HG02981 (cell line): ENCODE results near the gene FILIP1L.
A peak's percentile ranks its signal among the peaks of the same experiment; 100 is the strongest.
"Not testable (repeated sequence)": the region's sequence is repeated elsewhere in the genome, so short reads cannot be mapped to it uniquely, and the experiment has no call there.

Experiments
- ATAC-seq: cut with Tn5 transposase; IDR thresholded peaks from one replicate; pipeline ENCODE4 v1.9.1; 2021; ENCODE audit warnings: mild to moderate bottlenecking, moderate library complexity; ENCODE audit not compliant: unreplicated experiment

Gene FILIP1L

DNA sequence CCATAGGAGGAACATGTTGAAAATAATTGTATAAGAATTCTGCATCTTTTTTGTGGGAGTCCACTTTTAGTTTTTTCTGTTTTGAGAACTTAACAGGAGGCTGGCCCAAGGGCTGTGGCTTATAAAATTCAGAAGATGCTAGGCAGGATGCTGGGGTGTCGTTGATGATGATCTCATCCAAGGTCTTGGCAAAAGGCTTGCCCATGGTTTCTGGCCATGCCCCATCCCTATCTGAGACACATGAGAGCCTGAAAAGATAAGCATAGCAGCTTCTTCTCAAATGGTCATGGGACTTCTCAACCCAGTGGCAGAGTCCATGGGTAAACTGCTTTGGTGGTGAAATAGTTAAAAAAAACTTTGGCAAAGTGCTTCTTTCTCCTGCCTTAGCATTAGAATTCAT is 261.4 kb downstream of the FILIP1L start:
- ATAC-seq, result no peak

DNA sequence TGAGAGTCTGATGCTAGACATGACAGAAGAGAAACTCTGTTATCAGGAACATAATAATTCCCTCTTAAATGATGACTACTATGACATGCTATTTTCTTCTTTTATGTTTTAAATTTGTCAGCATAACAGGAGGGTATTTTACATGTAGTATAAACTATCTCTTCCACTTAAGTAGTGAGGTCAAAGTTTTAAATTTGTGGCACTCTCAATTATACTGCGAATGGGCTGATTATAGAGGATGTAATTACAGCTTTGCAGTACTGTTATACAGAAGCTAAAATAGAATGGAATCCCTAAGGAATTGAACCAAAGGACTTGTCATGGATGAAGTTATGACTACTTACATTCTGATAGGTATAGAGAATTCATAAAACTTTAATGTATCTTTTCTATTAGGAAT is 262.3 kb downstream of the FILIP1L start:
- ATAC-seq, result no peak

DNA sequence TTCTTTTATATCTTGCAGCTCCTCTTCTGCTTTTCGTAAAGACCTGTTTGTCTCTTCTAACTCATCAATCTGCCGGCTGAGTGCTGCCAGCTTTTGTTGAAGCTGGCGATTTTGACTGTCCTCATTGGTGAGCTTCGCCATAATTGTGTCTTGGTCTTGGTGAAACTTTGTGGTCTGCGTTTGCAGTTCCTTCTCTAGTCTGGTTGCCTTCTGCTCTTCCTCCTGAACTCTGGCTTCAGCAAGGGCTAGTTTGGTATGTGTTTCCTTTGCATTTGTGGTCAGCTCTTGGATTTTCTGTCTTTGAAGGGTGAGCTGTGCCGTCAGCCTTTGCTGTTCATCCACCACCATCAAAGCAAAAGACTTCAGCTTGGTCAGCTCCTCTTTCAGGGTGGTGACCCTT is 263.7 kb downstream of the FILIP1L start:
- no peak for ATAC-seq

DNA sequence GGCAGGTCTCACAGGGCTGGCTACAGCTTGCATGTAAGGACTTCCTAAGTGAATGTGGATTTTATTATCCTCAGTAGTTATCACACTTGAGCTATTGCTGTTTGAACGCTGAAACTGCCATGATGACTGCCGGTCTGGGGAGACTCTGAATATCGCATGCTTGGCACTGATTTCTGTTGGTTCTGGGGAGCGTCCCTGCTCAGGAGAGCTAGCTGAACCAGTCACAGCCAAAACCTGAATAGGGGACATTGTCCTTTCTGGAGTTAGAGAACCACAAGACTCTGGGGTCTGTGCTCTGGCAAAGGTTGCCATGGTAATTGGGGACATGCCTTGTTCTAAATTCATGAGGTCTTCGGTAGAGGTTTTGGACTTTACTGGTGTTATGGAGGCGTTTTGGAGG is 265.9 kb downstream of the FILIP1L start:
- no peak for ATAC-seq

DNA sequence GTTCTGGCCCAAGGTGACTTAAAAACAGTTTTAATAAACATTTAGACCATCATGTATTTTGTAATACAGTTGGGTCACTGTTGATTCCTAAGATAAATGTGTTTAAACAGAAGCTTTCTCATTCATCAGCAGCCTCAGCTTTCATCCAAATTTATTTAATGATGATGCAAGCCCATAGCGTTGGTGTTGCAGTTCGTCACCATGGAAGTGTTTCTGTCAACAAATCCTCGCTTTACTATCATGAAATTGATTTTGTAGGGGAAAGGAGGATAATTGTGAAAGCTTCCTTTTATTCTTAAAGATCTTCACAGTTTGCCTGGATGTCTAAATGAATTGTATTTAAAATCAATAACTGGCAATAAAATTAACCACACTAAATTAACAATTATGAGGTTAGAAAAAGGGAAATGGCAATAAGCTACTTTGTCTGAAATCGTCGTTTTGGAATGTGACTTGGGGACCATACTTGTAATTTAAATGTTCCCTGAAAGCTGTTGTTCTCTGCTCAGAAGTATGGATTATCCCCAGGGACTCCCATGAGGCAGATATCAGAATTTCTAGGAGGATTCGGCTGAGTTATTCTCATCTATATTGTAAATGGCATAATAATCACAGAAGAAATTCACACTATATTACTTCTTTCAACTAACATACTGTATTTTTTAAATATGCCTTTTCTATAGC is 267.7 kb downstream of the FILIP1L start:
- no peak for ATAC-seq

DNA sequence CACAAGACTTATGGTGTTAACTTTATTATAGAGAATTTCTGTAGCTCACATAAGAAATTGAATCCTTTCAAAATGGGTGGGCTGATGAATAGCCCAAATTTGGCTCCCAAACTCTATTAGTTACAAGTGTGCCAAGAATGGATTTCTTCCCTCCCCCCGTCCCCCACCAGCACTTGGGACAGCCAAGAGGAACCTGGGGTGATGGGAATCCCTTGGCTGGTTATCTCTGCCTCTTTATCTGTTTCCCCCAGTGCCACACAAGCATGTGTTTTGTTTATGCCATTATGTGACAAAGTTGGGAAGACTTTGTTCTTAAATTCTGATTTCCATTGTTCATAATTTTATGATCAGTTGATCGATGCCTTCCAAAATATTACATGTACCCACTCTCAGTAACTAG is 268.3 kb downstream of the FILIP1L start:
- ATAC-seq, result no peak

DNA sequence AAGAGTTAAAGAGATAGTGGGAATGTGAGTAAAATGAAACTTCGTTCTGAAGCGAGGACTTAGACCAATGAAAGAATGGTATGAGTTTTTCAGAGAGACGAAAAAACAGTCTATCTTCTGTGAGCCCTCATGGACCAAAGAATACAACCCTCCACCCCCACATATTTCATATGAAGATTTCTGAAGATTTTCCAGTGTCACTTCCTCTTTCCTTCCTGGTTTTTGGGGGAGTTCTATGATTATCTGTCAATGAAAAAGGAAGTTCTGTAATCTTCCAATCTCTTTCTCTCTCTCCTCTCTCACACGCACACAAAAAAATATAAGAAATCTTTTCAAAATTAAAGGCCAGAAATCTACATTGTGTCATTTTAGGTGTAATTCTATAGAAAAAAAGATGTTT is 269.0 kb downstream of the FILIP1L start:
- no peak for ATAC-seq

DNA sequence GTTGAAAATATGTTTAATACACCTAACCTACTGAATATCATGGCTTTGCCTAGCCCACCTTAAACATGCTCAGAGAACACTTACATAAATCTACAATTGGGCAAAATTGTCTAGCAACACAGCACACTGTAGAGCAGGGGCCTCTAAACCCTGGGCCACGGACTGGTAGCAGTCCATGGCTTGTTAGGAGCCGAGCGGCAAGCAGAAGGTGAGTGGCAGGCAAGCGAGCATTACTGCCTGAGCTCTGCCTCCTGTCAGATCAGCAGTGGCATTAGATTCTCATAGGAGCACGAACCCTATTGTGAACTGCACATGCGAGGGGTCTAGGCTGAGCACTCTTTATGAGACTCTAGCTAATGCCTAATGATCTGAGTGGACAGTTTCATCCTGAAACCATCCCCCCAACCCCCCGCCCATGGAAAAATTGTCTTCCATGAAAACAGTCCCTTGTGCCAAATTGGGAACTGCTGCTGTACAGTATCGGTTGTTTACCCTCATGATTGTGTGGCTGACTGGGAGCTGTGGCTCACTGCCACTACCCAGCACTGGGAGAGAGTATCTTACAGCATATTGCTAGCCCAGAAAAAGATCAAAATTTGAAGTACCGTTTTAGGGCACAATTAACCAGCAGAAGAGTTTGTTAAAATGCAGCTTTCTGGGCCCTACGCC is 270.6 kb downstream of the FILIP1L start:
- no peak for ATAC-seq

DNA sequence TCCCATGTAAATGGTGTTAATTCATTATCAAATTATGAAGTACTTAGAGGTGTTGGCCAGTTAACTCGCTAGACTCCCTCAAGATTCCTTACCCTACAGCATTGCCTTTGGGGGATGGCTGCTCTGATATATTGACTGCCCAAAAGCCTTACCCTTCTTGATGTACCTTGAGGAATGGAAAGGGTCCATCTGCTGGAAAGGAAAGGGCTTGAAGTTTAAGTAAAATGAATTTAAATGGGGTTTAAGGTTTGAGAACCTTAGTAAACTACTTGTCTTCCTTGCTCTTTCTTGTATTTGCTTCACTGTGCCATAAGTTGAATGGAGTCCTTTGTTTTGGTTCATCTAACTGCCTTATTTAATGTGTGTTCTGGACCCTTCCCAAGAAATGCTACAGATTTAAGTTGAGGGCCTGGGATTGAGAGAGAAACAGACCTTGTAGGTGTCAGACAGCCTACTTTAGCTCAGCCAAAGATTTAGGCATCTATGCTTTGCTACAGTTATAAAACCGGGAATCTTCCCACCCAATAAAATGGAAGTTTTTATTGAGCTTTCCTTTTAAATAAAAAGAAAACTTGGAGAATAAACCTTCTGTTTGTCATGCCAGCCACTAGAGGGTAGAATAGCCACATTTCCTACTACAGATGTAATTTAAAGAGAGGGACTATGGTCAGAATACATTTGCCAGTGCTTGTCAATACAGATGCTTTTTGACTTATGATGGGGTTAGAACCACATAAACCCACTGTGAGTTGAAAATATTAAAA is 271.3 kb downstream of the FILIP1L start:
- ATAC-seq, result peak; percentile 55

DNA sequence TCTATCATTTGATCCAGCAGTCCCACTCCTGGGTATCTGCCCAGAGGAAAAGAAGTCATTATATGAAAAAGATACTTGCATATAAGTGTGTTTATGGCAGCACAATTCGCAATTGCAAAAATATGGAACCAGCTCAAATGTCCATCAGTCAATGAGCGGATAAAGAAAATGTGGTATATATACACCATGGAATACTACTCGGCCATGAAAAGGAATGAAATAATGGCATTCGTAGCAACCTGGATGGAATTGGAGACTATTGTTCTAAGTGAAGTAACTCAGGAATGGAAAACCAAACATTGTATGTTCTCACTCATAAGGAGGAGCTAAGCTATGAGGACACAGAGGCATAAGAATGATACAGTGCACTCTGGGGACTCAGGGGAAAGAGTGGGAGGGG is 272.4 kb downstream of the FILIP1L start:
- not testable (repeated sequence) for ATAC-seq

DNA sequence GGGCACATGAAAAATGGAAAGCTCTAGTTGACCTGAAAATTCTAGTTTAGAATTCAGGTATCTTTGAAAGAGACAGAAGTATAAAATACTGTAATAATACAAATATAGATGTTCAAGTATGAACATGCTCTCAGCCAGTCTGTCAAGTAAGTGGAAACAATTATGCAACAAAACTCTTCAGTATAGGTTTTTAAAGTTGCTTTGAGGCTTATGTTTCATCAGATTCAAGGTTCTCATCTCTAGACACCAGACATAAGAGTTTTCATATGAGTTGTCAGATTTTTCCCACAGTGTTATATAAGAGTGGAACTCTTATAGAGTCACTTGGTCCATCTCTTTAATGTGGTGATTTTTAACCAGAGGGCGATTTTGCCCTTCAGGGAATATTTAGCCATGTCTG is 274.7 kb downstream of the FILIP1L start:
- ATAC-seq, result no peak

DNA sequence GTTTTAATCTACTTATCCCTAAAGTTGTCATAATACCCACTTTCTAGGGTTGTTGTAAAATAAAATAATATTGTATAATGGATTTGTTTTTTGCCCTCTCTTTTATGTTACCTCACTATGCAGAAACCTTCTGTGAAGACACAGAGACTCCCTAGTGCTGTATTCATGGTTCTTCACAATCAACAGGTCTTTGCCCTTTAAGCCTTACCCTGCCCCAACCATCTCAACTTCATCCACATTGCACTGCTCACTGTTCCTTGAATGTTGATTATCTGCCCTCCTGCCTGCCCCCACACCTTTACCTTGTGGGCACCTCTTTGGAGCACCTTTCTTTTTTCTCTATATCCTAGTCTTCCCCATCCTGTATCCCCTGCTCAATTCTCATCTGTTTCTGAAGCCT is 275.5 kb downstream of the FILIP1L start:
- no peak for ATAC-seq

DNA sequence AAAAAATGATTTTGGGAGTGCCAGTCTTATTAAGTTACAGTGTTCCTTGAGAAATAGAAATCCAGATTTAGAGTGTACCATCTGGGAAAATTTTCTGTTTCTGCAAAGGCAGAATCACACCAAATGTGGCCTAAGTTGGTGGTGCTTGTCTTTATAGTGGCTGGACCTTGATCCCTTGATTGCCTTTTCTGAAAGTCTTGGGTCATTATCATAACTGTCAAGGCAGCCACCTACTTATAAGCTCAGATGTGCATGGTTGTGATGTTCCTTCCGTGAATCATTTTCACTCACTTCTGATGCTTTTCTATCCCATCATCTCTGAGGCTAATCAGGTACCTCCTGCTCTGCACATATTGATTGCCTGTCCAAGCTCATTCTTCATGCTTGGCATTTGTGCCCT is 276.6 kb downstream of the FILIP1L start:
- ATAC-seq, result no peak

DNA sequence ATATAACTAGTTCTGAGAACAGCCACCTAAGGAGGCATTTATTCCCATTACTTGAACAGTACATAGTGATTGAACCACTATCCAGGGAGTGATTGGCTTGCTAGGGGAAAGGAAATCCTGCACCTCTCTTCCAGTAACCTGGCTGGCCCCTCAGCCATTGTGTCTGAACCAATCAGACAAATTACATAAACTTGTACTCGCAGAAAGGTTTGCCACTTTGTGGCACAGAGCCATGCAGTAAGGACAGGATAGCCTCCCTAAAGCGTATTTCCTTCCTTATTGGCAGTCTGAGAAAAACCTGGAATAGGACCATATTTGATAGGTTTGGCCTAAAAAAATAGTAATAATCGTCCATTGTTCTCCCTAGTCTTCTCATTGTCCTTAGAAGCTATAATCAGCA is 277.6 kb downstream of the FILIP1L start:
- ATAC-seq, result no peak

DNA sequence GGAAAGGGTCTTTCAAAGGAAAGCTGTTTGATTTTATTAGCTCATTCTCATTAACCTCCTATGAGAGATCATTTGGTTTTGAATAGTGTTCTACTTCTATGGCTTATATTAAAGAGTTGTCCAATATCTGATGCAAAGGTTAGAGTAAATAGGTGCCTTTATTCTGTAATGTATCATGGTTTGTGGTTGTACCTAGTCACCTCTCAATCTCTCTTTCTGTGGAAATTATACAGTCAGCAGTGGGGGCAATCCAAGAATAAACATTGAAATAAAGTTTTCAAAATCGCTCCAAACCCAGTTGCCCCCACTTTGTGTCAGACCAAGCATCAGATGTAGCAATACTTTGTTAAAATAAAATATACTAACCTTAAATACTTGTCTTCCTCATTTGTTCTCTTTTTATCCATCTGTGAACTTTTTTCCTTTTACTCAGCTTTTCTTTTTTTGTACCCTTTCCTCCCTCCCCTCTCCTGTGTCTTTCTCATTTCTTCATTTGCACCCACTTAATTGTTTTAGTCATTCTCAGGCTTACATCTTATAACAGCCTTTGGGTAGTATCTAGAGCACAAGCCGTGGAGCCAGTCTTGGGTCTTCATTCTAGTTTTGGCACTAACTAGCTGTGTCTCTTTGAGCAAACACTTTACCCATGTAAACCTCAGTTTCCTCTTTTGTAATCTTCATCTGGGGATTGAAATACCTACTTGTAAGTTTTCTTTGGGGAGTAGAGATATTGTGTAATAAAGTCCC is 279.9 kb downstream of the FILIP1L start:
- ATAC-seq, result no peak

DNA sequence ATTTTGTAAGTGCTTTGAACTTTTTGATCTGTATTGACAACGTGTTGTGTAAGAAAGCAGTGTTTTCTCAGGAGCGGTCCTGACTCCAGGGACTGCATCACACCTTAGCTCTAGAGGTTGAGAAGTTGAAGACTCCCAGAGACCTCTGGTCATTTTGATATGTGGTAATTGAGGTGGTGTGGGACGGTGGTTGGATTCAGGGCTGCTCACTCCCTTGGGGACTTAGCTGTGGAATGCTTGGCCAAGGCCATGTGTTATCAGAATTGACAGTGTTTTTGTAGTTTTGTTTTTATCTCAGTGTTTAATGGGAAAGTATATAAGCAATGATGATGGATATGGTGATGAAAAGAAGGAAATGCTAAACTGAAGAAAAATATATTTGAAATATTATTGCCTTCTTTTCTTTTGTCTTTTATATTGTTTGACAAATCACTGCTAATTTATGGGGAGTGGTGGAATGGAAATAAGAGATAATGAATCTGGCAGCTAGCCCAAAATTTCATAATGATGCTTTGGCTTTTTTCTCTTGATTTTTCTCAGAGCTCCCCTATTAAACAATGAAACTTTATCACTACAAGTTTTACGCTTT is 280.6 kb downstream of the FILIP1L start:
- ATAC-seq, result no peak

DNA sequence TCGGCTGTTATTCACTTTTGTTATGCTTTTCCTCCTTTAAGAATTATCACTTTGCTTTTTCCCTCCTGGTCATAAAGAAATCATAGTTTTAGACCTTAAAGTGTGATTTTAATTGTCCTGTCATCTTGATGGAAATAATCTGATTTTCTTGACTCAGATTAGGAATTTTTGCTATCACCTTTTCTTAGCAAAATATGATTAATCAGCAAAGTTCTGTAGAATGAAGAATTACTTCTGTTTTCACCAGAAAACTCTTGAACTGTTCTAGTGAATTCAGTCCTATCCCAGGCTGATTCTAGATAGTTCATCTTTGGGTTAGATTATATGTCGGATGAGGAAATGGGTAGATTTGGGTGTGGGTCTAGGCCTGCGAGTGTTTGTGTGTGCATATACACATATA is 284.5 kb downstream of the FILIP1L start:
- no peak for ATAC-seq

DNA sequence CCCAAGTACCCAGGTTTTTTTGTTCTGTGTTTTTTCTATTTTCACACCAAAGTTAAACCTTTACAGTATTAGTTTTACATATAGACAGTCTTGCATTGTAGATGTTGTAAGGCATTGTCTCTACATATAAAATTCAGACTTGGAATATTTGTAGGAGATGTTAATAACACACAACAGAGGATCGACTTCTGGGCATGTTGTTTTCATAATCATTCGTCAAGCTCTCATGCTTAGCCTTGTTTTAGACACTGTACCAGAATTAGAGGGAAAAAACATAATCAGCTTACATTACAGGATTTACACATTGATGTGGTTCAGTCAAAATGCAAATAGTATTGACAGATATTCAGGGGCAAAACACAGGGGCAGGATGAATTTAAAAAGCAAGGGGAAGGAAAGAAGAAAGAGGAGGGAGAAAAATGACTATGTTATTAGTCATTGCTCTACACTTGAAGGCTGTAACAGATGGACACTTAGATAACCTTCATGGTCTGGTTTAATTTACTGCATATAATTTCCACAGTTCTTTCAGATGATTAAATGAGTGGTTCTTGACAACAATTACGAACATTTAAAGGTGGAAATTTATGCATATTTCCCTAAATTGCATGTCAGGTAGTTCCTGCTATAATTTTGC is 289.2 kb downstream of the FILIP1L start:
- ATAC-seq, result no peak

DNA sequence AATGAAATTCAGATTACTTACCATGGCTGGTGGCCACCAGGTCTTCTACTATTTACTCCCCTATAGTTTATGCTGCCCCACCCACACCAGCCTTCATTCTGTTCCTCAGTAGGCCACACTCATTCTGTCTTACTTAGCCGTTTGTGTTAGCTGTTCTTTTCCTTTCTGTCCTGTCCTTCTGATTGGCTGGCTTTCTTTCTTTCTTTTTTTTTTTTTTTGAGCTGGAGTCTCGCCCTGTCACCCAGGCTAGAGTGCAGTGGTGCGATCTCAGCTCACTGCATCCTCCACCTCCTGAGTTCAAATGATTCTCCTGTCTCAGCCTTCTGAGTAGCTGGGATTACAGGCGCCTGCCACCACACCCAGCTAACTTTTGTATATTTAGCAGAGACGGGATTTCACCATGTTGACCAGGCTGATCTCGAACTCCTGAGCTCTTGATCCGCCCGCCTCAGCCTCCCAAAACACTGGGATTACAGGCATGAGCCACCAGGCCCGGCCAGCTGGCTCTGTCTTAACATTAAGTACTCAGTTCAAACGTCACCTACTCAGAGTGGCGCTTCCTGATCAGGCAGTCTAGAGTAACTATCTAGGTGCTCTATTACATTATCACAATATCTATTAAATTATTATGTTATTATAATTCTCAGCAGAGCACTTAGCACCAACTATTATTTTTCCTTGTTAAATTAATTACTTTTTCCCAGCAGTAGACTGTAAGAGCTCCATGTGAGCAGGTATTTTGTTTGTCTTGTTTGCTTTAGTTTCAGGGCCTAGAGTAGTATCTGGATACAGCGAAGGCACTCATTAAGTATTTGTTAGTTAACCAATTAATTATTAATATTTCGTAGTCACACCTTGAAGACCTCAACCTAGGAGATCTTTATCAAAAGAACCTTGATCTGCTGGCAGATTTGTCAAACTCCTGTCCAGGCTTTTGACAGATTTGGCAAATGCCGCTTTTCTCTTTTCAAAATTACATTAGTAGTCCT is 290.3 kb downstream of the FILIP1L start:
- ATAC-seq, result no peak
